Measurements from ENCODE around the gene MAGI2.

DNA sequence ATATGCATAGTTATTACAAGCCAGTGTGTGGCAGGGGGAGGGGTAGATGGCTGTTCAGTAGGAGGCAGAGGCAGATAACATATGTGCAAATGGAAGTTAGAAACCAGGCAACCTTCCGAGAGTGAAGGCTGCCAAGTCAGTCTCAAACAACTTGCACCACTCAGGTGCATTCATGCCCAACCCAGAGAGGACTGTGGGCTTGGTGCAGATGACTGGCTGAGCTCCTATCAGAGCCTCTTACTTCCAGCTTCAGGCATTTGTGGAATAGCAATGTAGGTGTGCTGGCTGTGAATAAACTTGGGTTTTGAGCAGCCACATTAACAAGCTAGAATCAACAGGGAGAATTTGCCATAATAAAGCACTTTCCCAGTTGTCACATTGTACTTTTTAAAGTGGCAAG is 865.1 kb downstream of the MAGI2 start:
- TF ChIP-seq, protein P1, sequence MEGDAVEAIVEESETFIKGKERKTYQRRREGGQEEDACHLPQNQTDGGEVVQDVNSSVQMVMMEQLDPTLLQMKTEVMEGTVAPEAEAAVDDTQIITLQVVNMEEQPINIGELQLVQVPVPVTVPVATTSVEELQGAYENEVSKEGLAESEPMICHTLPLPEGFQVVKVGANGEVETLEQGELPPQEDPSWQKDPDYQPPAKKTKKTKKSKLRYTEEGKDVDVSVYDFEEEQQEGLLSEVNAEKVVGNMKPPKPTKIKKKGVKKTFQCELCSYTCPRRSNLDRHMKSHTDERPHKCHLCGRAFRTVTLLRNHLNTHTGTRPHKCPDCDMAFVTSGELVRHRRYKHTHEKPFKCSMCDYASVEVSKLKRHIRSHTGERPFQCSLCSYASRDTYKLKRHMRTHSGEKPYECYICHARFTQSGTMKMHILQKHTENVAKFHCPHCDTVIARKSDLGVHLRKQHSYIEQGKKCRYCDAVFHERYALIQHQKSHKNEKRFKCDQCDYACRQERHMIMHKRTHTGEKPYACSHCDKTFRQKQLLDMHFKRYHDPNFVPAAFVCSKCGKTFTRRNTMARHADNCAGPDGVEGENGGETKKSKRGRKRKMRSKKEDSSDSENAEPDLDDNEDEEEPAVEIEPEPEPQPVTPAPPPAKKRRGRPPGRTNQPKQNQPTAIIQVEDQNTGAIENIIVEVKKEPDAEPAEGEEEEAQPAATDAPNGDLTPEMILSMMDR (conservative IDR thresholded peaks at IDR 0.05; ENCODE audit: low read depth in 2 of 2): no peak
- TF ChIP-seq, protein P2, sequence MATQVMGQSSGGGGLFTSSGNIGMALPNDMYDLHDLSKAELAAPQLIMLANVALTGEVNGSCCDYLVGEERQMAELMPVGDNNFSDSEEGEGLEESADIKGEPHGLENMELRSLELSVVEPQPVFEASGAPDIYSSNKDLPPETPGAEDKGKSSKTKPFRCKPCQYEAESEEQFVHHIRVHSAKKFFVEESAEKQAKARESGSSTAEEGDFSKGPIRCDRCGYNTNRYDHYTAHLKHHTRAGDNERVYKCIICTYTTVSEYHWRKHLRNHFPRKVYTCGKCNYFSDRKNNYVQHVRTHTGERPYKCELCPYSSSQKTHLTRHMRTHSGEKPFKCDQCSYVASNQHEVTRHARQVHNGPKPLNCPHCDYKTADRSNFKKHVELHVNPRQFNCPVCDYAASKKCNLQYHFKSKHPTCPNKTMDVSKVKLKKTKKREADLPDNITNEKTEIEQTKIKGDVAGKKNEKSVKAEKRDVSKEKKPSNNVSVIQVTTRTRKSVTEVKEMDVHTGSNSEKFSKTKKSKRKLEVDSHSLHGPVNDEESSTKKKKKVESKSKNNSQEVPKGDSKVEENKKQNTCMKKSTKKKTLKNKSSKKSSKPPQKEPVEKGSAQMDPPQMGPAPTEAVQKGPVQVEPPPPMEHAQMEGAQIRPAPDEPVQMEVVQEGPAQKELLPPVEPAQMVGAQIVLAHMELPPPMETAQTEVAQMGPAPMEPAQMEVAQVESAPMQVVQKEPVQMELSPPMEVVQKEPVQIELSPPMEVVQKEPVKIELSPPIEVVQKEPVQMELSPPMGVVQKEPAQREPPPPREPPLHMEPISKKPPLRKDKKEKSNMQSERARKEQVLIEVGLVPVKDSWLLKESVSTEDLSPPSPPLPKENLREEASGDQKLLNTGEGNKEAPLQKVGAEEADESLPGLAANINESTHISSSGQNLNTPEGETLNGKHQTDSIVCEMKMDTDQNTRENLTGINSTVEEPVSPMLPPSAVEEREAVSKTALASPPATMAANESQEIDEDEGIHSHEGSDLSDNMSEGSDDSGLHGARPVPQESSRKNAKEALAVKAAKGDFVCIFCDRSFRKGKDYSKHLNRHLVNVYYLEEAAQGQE (IDR thresholded peaks at IDR 0.05; ENCODE audit: unreplicated experiment): no peak
- TF ChIP-seq POLR2AphosphoS5 (IDR thresholded peaks at IDR 0.05; ENCODE audit: low read depth): no peak
- TF ChIP-seq EZH2 (IDR thresholded peaks at IDR 0.05; ENCODE audit: low read depth, unreplicated experiment): no peak
- TF ChIP-seq JUNB (IDR thresholded peaks at IDR 0.05; ENCODE audit: unreplicated experiment): no peak
- TF ChIP-seq CREB1 (CRISPR knock-in tag; IDR thresholded peaks at IDR 0.05; ENCODE audit: low read depth): no peak
- TF ChIP-seq EZH2phosphoT487 (IDR thresholded peaks at IDR 0.05; ENCODE audit: unreplicated experiment): no peak
- TF ChIP-seq, protein P3, sequence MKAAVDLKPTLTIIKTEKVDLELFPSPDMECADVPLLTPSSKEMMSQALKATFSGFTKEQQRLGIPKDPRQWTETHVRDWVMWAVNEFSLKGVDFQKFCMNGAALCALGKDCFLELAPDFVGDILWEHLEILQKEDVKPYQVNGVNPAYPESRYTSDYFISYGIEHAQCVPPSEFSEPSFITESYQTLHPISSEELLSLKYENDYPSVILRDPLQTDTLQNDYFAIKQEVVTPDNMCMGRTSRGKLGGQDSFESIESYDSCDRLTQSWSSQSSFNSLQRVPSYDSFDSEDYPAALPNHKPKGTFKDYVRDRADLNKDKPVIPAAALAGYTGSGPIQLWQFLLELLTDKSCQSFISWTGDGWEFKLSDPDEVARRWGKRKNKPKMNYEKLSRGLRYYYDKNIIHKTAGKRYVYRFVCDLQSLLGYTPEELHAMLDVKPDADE (IDR thresholded peaks at IDR 0.05): no peak
- TF ChIP-seq, protein P4, sequence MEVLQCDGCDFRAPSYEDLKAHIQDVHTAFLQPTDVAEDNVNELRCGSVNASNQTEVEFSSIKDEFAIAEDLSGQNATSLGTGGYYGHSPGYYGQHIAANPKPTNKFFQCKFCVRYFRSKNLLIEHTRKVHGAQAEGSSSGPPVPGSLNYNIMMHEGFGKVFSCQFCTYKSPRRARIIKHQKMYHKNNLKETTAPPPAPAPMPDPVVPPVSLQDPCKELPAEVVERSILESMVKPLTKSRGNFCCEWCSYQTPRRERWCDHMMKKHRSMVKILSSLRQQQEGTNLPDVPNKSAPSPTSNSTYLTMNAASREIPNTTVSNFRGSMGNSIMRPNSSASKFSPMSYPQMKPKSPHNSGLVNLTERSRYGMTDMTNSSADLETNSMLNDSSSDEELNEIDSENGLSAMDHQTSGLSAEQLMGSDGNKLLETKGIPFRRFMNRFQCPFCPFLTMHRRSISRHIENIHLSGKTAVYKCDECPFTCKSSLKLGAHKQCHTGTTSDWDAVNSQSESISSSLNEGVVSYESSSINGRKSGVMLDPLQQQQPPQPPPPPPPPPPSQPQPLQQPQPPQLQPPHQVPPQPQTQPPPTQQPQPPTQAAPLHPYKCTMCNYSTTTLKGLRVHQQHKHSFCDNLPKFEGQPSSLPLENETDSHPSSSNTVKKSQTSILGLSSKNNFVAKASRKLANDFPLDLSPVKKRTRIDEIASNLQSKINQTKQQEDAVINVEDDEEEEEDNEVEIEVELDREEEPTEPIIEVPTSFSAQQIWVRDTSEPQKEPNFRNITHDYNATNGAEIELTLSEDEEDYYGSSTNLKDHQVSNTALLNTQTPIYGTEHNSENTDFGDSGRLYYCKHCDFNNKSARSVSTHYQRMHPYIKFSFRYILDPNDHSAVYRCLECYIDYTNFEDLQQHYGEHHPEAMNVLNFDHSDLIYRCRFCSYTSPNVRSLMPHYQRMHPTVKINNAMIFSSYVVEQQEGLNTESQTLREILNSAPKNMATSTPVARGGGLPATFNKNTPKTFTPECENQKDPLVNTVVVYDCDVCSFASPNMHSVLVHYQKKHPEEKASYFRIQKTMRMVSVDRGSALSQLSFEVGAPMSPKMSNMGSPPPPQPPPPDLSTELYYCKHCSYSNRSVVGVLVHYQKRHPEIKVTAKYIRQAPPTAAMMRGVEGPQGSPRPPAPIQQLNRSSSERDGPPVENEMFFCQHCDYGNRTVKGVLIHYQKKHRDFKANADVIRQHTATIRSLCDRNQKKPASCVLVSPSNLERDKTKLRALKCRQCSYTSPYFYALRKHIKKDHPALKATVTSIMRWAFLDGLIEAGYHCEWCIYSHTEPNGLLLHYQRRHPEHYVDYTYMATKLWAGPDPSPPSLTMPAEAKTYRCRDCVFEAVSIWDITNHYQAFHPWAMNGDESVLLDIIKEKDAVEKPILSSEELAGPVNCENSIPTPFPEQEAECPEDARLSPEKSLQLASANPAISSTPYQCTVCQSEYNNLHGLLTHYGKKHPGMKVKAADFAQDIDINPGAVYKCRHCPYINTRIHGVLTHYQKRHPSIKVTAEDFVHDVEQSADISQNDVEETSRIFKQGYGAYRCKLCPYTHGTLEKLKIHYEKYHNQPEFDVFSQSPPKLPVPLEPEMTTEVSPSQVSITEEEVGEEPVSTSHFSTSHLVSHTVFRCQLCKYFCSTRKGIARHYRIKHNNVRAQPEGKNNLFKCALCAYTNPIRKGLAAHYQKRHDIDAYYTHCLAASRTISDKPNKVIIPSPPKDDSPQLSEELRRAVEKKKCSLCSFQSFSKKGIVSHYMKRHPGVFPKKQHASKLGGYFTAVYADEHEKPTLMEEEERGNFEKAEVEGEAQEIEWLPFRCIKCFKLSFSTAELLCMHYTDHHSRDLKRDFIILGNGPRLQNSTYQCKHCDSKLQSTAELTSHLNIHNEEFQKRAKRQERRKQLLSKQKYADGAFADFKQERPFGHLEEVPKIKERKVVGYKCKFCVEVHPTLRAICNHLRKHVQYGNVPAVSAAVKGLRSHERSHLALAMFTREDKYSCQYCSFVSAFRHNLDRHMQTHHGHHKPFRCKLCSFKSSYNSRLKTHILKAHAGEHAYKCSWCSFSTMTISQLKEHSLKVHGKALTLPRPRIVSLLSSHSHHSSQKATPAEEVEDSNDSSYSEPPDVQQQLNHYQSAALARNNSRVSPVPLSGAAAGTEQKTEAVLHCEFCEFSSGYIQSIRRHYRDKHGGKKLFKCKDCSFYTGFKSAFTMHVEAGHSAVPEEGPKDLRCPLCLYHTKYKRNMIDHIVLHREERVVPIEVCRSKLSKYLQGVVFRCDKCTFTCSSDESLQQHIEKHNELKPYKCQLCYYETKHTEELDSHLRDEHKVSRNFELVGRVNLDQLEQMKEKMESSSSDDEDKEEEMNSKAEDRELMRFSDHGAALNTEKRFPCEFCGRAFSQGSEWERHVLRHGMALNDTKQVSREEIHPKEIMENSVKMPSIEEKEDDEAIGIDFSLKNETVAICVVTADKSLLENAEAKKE (CRISPR knock-in tag; IDR thresholded peaks at IDR 0.05): no peak
- TF ChIP-seq ZNF114 (CRISPR knock-in tag; IDR thresholded peaks at IDR 0.05): no peak
